Gastrocnemius medialis (tissue), 4 donors: ENCODE data around the gene SYCN. TPM values are rescaled to one million over a fixed set of nuclear protein-coding genes. Genes with fewer than 3 reads are reported as not detected.

ENCODE experiments used
- ATAC-seq, 2 donors: fragments of 150-250 bp; one replicate each; pipeline ENCODE4 v1.9.1; 2016
- DNase-seq, 2 donors: peaks; one replicate each; pipeline ENCODE4 v3.0.0-alpha.2; 2019
- H3K27ac ChIP-seq, 4 donors: fragments of 200-600 bp; sonication (generic); 1 replicate in 1 of 4; 2 replicates in 3 of 4; pipeline ENCODE4 v1.5.1; 2016 to 2018; ENCODE audit warnings: mild to moderate bottlenecking in 2 of 4, moderate library complexity in 1 of 4
- H3K27me3 ChIP-seq, 3 donors: fragments of 200-600 bp; sonication (generic) in 2 of 3; 1 replicate in 1 of 3; 2 replicates in 2 of 3; pipeline versions ENCODE4 v1.5.1 to v1.6.0; 2016 to 2019; ENCODE audit warnings: mild to moderate bottlenecking in 1 of 3, moderate library complexity in 1 of 3
- H3K36me3 ChIP-seq, 2 donors: fragments of 200-600 bp; sonication (generic) in 1 of 2; one replicate each; pipeline ENCODE4 v1.5.1; 2017 to 2018
- H3K4me1 ChIP-seq, 2 donors: fragments of 200-600 bp; sonication (generic) in 1 of 2; one replicate each; pipeline ENCODE4 v1.5.1; 2016 to 2017; ENCODE audit warnings: mild to moderate bottlenecking in 2 of 2
- H3K4me3 ChIP-seq, 4 donors: fragments of 200-600 bp; sonication (generic) in 3 of 4; 1 replicate in 1 of 4; 2 replicates in 3 of 4; pipeline ENCODE4 v1.5.1; 2016 to 2019; ENCODE audit warnings: mild to moderate bottlenecking in 2 of 4
- H3K9me3 ChIP-seq, 3 donors: fragments of 200-600 bp; sonication (generic) in 2 of 3; 1 replicate in 1 of 3; 2 replicates in 2 of 3; pipeline ENCODE4 v1.5.1; 2016 to 2019
- POLR2A ChIP-seq, 2 donors: fragments of 450-650 bp; IDR thresholded peaks; one replicate each; pipeline ENCODE4 v1.6.1; 2017; ENCODE audit warnings: antibody characterized with exemption in 2 of 2, mild to moderate bottlenecking in 2 of 2, moderate library complexity in 2 of 2
- in situ Hi-C, 4 donors: fragments of 200-750 bp; cut with MboI; loops; one replicate each; pipeline versions ENCODE4 v1.15.0 to v1.8.0; 2017; ENCODE audit warnings: low sequenced_read_pairs in 4 of 4
- intact Hi-C: fragments of 100-400 bp; cut with DNase I; formaldehyde crosslinking; loops from one replicate; pipeline ENCODE4 v1.15.1; 2023; ENCODE audit warnings: low total_unique reads
- total RNA-seq, 4 donors: library from RNA; depleted of rRNA; stranded (reverse); fragments of >200 nt; gene quantifications; one replicate each; pipeline versions ENCODE4 v1.1.0 to v1.2.3, GENCODE V29; 2016
- TF ChIP-seq, protein P1 (sequence below), 5 experiments: fragments of 450-650 bp in 3 of 5; fragments of 200-600 bp in 2 of 5; sonication (generic) in 2 of 5; IDR thresholded peaks in 4 of 5; conservative IDR thresholded peaks in 1 of 5; 1 replicate in 4 of 5; 2 replicates in 1 of 5; pipeline ENCODE4 v1.5.1; 2016 to 2019; ENCODE audit warnings: antibody characterized with exemption in 5 of 5, mild to moderate bottlenecking in 3 of 5, moderate library complexity in 3 of 5

SYCN gene
- total RNA-seq, 4 donors from 2014 or later = not detected

DNA sequence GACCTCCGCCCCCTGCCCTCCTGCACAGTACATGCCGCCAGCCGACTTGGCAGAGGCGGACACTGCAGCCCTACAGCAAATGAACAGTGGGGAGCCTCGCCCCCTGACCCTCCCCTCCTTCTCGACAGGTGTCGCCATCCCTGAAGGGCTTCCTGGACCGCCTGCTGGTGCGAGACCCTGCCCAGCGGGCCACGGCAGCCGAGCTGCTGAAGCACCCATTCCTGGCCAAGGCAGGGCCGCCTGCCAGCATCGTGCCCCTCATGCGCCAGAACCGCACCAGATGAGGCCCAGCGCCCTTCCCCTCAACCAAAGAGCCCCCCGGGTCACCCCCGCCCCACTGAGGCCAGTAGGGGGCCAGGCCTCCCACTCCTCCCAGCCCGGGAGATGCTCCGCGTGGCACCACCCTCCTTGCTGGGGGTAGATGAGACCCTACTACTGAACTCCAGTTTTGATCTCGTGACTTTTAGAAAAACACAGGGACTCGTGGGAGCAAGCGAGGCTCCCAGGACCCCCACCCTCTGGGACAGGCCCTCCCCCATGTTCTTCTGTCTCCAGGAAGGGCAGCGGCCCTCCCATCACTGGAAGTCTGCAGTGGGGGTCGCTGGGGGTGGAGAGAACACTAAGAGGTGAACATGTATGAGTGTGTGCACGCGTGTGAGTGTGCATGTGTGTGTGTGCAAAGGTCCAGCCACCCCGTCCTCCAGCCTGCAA is 25.6 kb downstream of the SYCN start:
- no peaks in the 10 kb centered on the region for H3K27me3 ChIP-seq
- intact Hi-C loops = no loop called here
- no peak for DNase-seq
- H3K36me3 ChIP-seq = peaks cover 0 to 16% of the 10 kb centered on the region in 2 donors
- H3K9me3 ChIP-seq = no peaks in the 10 kb centered on the region
- no peak for ATAC-seq
- in situ Hi-C loops = no loop called here
- no peak overlapping the region for H3K27ac ChIP-seq
- H3K4me3 ChIP-seq = no peak overlapping the region
- no peak for TF ChIP-seq POLR2A (IDR thresholded peaks at IDR 0.05)
- TF ChIP-seq, protein P1, sequence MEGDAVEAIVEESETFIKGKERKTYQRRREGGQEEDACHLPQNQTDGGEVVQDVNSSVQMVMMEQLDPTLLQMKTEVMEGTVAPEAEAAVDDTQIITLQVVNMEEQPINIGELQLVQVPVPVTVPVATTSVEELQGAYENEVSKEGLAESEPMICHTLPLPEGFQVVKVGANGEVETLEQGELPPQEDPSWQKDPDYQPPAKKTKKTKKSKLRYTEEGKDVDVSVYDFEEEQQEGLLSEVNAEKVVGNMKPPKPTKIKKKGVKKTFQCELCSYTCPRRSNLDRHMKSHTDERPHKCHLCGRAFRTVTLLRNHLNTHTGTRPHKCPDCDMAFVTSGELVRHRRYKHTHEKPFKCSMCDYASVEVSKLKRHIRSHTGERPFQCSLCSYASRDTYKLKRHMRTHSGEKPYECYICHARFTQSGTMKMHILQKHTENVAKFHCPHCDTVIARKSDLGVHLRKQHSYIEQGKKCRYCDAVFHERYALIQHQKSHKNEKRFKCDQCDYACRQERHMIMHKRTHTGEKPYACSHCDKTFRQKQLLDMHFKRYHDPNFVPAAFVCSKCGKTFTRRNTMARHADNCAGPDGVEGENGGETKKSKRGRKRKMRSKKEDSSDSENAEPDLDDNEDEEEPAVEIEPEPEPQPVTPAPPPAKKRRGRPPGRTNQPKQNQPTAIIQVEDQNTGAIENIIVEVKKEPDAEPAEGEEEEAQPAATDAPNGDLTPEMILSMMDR (IDR thresholded peaks at IDR 0.05 in 4 of 5, conservative IDR thresholded peaks at IDR 0.05 in 1 of 5) = no peak
- no peaks in the 10 kb centered on the region for H3K4me1 ChIP-seq

DNA sequence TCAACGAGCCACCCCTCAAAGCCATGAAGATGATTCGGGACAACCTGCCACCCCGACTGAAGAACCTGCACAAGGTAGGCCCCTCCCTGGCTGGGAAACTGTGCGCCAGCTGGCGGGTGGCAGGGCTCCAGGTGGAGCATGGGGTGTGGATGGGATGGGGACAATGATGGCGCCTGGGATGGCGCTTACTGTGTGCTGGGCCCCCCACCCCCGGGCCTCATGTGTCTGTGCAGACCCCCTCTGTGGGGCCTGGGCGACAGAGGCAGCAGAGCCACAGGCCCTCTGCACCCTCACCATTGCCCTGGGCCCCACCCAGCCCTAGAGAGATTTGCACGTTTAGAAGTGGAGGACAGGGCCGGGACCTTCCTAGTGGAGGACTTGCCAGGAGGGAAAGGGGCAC is 26.3 kb downstream of the SYCN start:
- no peaks in the 10 kb centered on the region for H3K4me1 ChIP-seq
- no peak for ATAC-seq
- DNase-seq = no peak
- no peaks in the 10 kb centered on the region for H3K9me3 ChIP-seq
- in situ Hi-C loops (no loop called here), intact Hi-C loops (no loop called here)
- no peak overlapping the region for H3K27ac ChIP-seq
- H3K4me3 ChIP-seq = no peak overlapping the region
- TF ChIP-seq, protein P1 (IDR thresholded peaks at IDR 0.05 in 4 of 5, conservative IDR thresholded peaks at IDR 0.05 in 1 of 5) = no peak
- no peak for TF ChIP-seq POLR2A (IDR thresholded peaks at IDR 0.05)
- H3K36me3 ChIP-seq = peaks cover 0 to 16% of the 10 kb centered on the region in 2 donors
- H3K27me3 ChIP-seq = no peaks in the 10 kb centered on the region

DNA sequence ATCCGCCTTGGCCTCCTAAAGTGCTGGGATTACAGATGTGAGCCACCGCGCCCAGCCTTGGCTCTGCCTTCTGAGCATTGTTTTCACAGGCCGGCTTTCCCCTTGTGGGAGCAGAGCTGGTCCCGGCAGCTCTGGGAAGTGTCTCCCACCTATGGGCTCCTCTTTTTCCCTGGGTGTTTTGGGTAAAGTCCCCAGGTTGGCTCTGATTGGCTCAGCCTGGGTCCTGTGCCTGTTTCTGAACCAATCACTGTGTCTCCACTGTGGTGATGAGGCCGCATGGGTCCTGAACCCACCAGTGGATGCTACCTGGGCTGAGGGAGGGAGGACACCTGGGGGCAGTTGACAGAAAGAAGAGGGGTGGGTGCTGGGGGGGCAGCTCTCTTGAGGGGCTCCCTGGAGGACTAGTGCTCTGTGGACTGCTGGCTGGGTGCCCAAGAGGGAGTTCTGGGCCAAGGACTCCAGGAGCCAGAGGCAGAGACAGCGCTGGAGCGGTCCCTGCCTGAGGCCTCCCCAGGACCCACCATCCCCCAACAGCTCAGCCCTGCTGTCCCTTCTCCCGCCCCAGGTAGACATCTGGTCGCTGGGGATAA is 26.9 kb downstream of the SYCN start:
- Histone ChIP-seq H3K9me3 (no peaks in the 10 kb centered on the region), H3K27ac (no peak overlapping the region), H3K27me3 (no peaks in the 10 kb centered on the region), H3K36me3 (peaks cover 0 to 16% of the 10 kb centered on the region in 2 donors), H3K4me1 (no peaks in the 10 kb centered on the region), H3K4me3 (no peak overlapping the region)
- DNase-seq (no peak), ATAC-seq (no peak)
- intact Hi-C loops = no loop called here
- TF ChIP-seq, protein P1 (IDR thresholded peaks at IDR 0.05 in 4 of 5, conservative IDR thresholded peaks at IDR 0.05 in 1 of 5) = no peak
- no peak for TF ChIP-seq POLR2A (IDR thresholded peaks at IDR 0.05)
- in situ Hi-C loops = no loop called here

DNA sequence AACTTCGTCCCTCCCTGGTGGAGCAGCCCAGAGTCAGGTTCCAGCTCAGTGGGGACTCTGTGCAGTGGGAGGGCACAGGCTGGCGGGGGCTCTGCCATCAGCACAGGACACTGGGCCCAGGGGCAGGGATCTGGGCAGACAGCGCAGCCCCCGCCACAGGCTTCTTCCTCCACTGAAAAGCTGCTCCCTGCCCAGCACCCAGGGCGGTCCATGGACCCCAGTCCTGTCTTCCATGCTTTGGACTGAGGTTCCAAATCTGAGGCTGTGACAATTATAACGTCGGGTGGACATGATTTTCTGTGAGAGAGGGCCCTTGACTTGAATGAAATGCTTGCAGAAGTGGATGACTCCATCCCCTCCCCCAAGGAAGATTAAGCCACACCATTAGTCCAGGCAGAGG is 28.5 kb downstream of the SYCN start:
- ATAC-seq = no peak
- H3K36me3 ChIP-seq = peaks cover 0 to 16% of the 10 kb centered on the region in 2 donors
- TF ChIP-seq, protein P1 (IDR thresholded peaks at IDR 0.05 in 4 of 5, conservative IDR thresholded peaks at IDR 0.05 in 1 of 5) = no peak
- TF ChIP-seq POLR2A (IDR thresholded peaks at IDR 0.05) = no peak
- no peak overlapping the region for H3K4me3 ChIP-seq
- in situ Hi-C loops (no loop called here), intact Hi-C loops (no loop called here)
- no peaks in the 10 kb centered on the region for H3K27me3 ChIP-seq
- H3K4me1 ChIP-seq = no peaks in the 10 kb centered on the region
- H3K9me3 ChIP-seq = no peaks in the 10 kb centered on the region
- H3K27ac ChIP-seq = no peak overlapping the region
- DNase-seq = no peak
